Rectal smooth muscle tissue (tissue), 1 donor: ENCODE measurements around the gene ABHD14A.

Source experiments
- H3K27ac ChIP-seq: one replicate; pipeline ENCODE4 v1.7.0; 2013; ENCODE audit warnings: low read depth, low read length, inconsistent platforms
- H3K27me3 ChIP-seq: one replicate; pipeline ENCODE4 v1.7.0; 2013; ENCODE audit warnings: low read length; ENCODE audit not compliant: control insufficient read depth, insufficient read depth
- H3K36me3 ChIP-seq: one replicate; pipeline ENCODE4 v1.7.0; 2013; ENCODE audit warnings: low read length; ENCODE audit not compliant: control insufficient read depth, insufficient read depth
- H3K4me1 ChIP-seq: one replicate; pipeline ENCODE4 v1.7.0; 2013; ENCODE audit warnings: low read length; ENCODE audit not compliant: control insufficient read depth, insufficient read depth
- H3K4me3 ChIP-seq: one replicate; pipeline ENCODE4 v1.7.0; 2013; ENCODE audit warnings: low read length
- H3K9ac ChIP-seq: one replicate; pipeline ENCODE4 v1.7.0; 2013; ENCODE audit warnings: low read length

The ABHD14A gene

GRCh38 chr3:51963951-51964451, 10.9 kb upstream of the ABHD14A start:
- H3K27me3 ChIP-seq: no peaks in the 10 kb centered on the region
- H3K4me1 ChIP-seq: peaks cover 2% of the 10 kb centered on the region
- no peak overlapping the region for H3K27ac ChIP-seq
- no peak overlapping the region for H3K4me3 ChIP-seq
- H3K36me3 ChIP-seq: peaks cover 2% of the 10 kb centered on the region
- no peak overlapping the region for H3K9ac ChIP-seq

- H3K27me3 ChIP-seq: no peaks in the 10 kb centered on the region
- no peak overlapping the region for H3K4me3 ChIP-seq
- no peak overlapping the region for H3K27ac ChIP-seq
- H3K9ac ChIP-seq: no peak overlapping the region
- peaks cover 2% of the 10 kb centered on the region for H3K4me1 ChIP-seq
- peaks cover 2% of the 10 kb centered on the region for H3K36me3 ChIP-seq
Measured at GRCh38 chr3:51964521-51964920, 10.3 kb upstream of the ABHD14A start.

- Histone ChIP-seq H3K4me3 (peak overlapping the region; percentile 90), H3K4me1 (peaks cover 2% of the 10 kb centered on the region), H3K27me3 (no peaks in the 10 kb centered on the region), H3K27ac (no peak overlapping the region), H3K36me3 (no peaks in the 10 kb centered on the region), H3K9ac (no peak overlapping the region)
Measured at GRCh38 chr3:51966016-51966415, 8.8 kb upstream of the ABHD14A start.

GRCh38 chr3:51966486-51966885, 8.4 kb upstream of the ABHD14A start:
- Histone ChIP-seq H3K4me1 (peaks cover 2% of the 10 kb centered on the region), H3K27me3 (no peaks in the 10 kb centered on the region), H3K27ac (peak overlapping the region; percentile 72), H3K9ac (peak overlapping the region; percentile 84), H3K4me3 (peak overlapping the region; percentile 90), H3K36me3 (no peaks in the 10 kb centered on the region)

GRCh38 chr3:51966922-51967383, 7.9 kb upstream of the ABHD14A start:
- peak overlapping the region; percentile 90 for H3K4me3 ChIP-seq
- H3K36me3 ChIP-seq: no peaks in the 10 kb centered on the region
- peak overlapping the region; percentile 72 for H3K27ac ChIP-seq
- H3K9ac ChIP-seq: peak overlapping the region; percentile 84
- H3K27me3 ChIP-seq: no peaks in the 10 kb centered on the region
- peaks cover 2% of the 10 kb centered on the region for H3K4me1 ChIP-seq

GRCh38 chr3:51967384-51968169, 7.3 kb upstream of the ABHD14A start, which contains the start of gene PCBP4:
Gene PCBP4 (minus strand): TSS chr3:51967454. CDS start chr3:51961240, 6,214 bp downstream.
- Histone ChIP-seq H3K36me3 (no peaks in the 10 kb centered on the region), H3K9ac (peak within 1 kb of the TSS; percentile 84), H3K27ac (peak within 1 kb of the TSS; percentile 85), H3K4me1 (peaks cover 2% of the 10 kb centered on the region), H3K27me3 (no peaks in the 10 kb centered on the region), H3K4me3 (peak within 1 kb of the TSS; percentile 90)

- Histone ChIP-seq H3K4me3 (peak overlapping the region; percentile 74), H3K27me3 (no peaks in the 10 kb centered on the region), H3K36me3 (no peaks in the 10 kb centered on the region), H3K9ac (peak overlapping the region; percentile 39), H3K4me1 (peaks cover 2% of the 10 kb centered on the region), H3K27ac (peak overlapping the region; percentile 85)
Measured at GRCh38 chr3:51968170-51968775, 6.6 kb upstream of the ABHD14A start.

GRCh38 chr3:51968883-51969678, 5.8 kb upstream of the ABHD14A start:
- no peak overlapping the region for H3K27ac ChIP-seq
- no peak overlapping the region for H3K9ac ChIP-seq
- peaks cover 3% of the 10 kb centered on the region for H3K4me1 ChIP-seq
- H3K27me3 ChIP-seq: no peaks in the 10 kb centered on the region
- no peak overlapping the region for H3K4me3 ChIP-seq
- no peaks in the 10 kb centered on the region for H3K36me3 ChIP-seq

GRCh38 chr3:51969841-51970240, 5.0 kb upstream of the ABHD14A start:
- H3K27me3 ChIP-seq: no peaks in the 10 kb centered on the region
- H3K27ac ChIP-seq: no peak overlapping the region
- H3K4me1 ChIP-seq: peaks cover 9% of the 10 kb centered on the region
- no peak overlapping the region for H3K9ac ChIP-seq
- no peak overlapping the region for H3K4me3 ChIP-seq
- no peaks in the 10 kb centered on the region for H3K36me3 ChIP-seq

GRCh38 chr3:51970606-51971300, 4.1 kb upstream of the ABHD14A start:
- H3K36me3 ChIP-seq: no peaks in the 10 kb centered on the region
- no peaks in the 10 kb centered on the region for H3K27me3 ChIP-seq
- peaks cover 13% of the 10 kb centered on the region for H3K4me1 ChIP-seq
- H3K9ac ChIP-seq: no peak overlapping the region
- H3K4me3 ChIP-seq: no peak overlapping the region
- no peak overlapping the region for H3K27ac ChIP-seq

GRCh38 chr3:51971350-51971749, 3.5 kb upstream of the ABHD14A start:
- H3K4me1 ChIP-seq: peaks cover 11% of the 10 kb centered on the region
- H3K4me3 ChIP-seq: no peak overlapping the region
- H3K27me3 ChIP-seq: no peaks in the 10 kb centered on the region
- H3K27ac ChIP-seq: no peak overlapping the region
- H3K36me3 ChIP-seq: no peaks in the 10 kb centered on the region
- H3K9ac ChIP-seq: no peak overlapping the region
